Small intestine (tissue), 7 donors: ENCODE data around the gene PRKAG2. TPM values are rescaled to one million over a fixed set of nuclear protein-coding genes. Genes with fewer than 3 reads are reported as not detected.
"Not testable (repeated sequence)": the region's sequence is repeated elsewhere in the genome, so short reads cannot be mapped to it uniquely, and the experiment has no call there.

Experiments used
- DNase-seq, 2 donors: peaks; one replicate each; pipeline versions ENCODE4 v3.0.0 to v3.0.0-alpha.2; 2013
- FAIRE-seq: peaks from 2 replicates; lab custom pipeline; 2012; peaks lifted over from hg19 to GRCh38; lab: Jason Lieb, UNC
- H3K27ac ChIP-seq, 3 donors: one replicate each; pipeline ENCODE4 v1.5.1; 2013; ENCODE audit warnings: low read length in 2 of 3, mild to moderate bottlenecking in 2 of 3, control low read depth in 1 of 3, inconsistent platforms in 1 of 3, low read depth in 1 of 3, moderate library complexity in 1 of 3
- H3K27me3 ChIP-seq, 3 donors: one replicate each; pipeline ENCODE4 v1.6.1; 2013; ENCODE audit warnings: low read length in 3 of 3, inconsistent platforms in 1 of 3; ENCODE audit not compliant: control insufficient read depth in 3 of 3, insufficient read depth in 3 of 3
- H3K36me3 ChIP-seq, 3 donors: one replicate each; pipeline ENCODE4 v1.6.1; 2013; ENCODE audit warnings: low read length in 3 of 3, inconsistent platforms in 1 of 3, low read depth in 1 of 3, mild to moderate bottlenecking in 1 of 3, moderate library complexity in 1 of 3; ENCODE audit not compliant: control insufficient read depth in 3 of 3, insufficient read depth in 2 of 3
- H3K4me1 ChIP-seq, 3 donors: one replicate each; pipeline ENCODE4 v1.6.1; 2013; ENCODE audit warnings: low read length in 2 of 3, inconsistent platforms in 1 of 3, low read depth in 1 of 3, mild to moderate bottlenecking in 1 of 3, moderate library complexity in 1 of 3; ENCODE audit not compliant: control insufficient read depth in 3 of 3, insufficient read depth in 2 of 3
- H3K4me3 ChIP-seq, 3 donors: one replicate each; pipeline ENCODE4 v1.5.1; 2013; ENCODE audit warnings: low read length in 3 of 3, control low read depth in 1 of 3, inconsistent platforms in 1 of 3, low read depth in 1 of 3, mild to moderate bottlenecking in 1 of 3, moderate library complexity in 1 of 3
- H3K9me3 ChIP-seq, 2 donors: one replicate each; pipeline ENCODE4 v1.6.1; 2013; ENCODE audit warnings: low read depth in 1 of 2, low read length in 1 of 2; ENCODE audit not compliant: control insufficient read depth in 2 of 2, insufficient read depth in 1 of 2
- WGBS, 3 donors: extraction: QIAGEN DNeasy Blood & Tissue Kit; methylation state at CpG; one replicate each; pipeline ENCODE4 v1.1.7; 2013; 5-methylcytosine and 5-hydroxymethylcytosine counted together
- polyA plus RNA-seq, 4 donors: library from polyadenylated mRNA; stranded (reverse) in 3 of 4; unstranded in 1 of 4; fragments of 200-250 nt in 3 of 4; fragments of 120-200 nt in 1 of 4; gene quantifications; one replicate each; pipeline versions ENCODE4 v1.2.1 to v1.2.3, GENCODE V29; 2013
- donor health status: healthy with polysubstance abuse.
- donor health status: control.
- donor health status: control.
- donor health status: Bipolar disorder and iron deficiency.
- donor health status: healthy.

Gene PRKAG2
- polyA plus RNA-seq, 4 donors = 26.3 to 57.9 (median 49.4) TPM

- no peaks in the 10 kb centered on the region for H3K36me3 ChIP-seq
- no peaks in the 10 kb centered on the region for H3K27me3 ChIP-seq
- DNase-seq (peak; percentile 42 to 74), FAIRE-seq (no peak)
- WGBS, 3 donors = 9 to 13% (median 12%) methylated on average over 53 to 55 of the region's 55 CpGs
- H3K4me1 ChIP-seq = peaks cover 0 to 17% (median 9%) of the 10 kb centered on the region in 3 donors
- no peaks in the 10 kb centered on the region for H3K9me3 ChIP-seq
- peak overlapping the region; percentile 28 to 93 (median 93) for H3K27ac ChIP-seq
- peak overlapping the region in 2 of 3 donors; percentile 54 to 68 for H3K4me3 ChIP-seq
These were observed 356.3 kb downstream of the PRKAG2 start for GRCh38 chr7:151520419-151521261.

- H3K36me3 ChIP-seq = no peaks in the 10 kb centered on the region
- H3K27me3 ChIP-seq = no peaks in the 10 kb centered on the region
- DNase-seq (peak; percentile 99 to 100), FAIRE-seq (no peak)
- WGBS, 3 donors = 0% methylated on average over 54 to 58 of the region's 66 CpGs
- H3K4me1 ChIP-seq = peaks cover 0 to 17% (median 9%) of the 10 kb centered on the region in 3 donors
- peak within 1 kb of the TSS; percentile 68 to 92 (median 84) for H3K4me3 ChIP-seq
- peak within 1 kb of the TSS; percentile 97 to 99 (median 99) for H3K27ac ChIP-seq
- no peaks in the 10 kb centered on the region for H3K9me3 ChIP-seq
These were observed 357.0 kb downstream of the PRKAG2 start, which contains the start of gene RHEB for GRCh38 chr7:151519765-151520418. RHEB (minus strand) TSS chr7:151519895; CDS start chr7:151519511, 384 bp downstream.

GRCh38 chr7:151518947-151519764 is 357.8 kb downstream of the PRKAG2 start:
- peak overlapping the region; percentile 97 to 99 (median 99) for H3K27ac ChIP-seq
- H3K27me3 ChIP-seq, H3K36me3 ChIP-seq, FAIRE-seq, H3K9me3 ChIP-seq: not testable (repeated sequence)
- H3K4me1 ChIP-seq = peaks cover 0 to 16% (median 9%) of the 10 kb centered on the region in 3 donors
- WGBS, 3 donors = 1% methylated on average over 31 to 115 of the region's 118 CpGs
- peak overlapping the region; percentile 68 to 92 (median 84) for H3K4me3 ChIP-seq
- peak; percentile 39 to 77 for DNase-seq

- H3K4me1 ChIP-seq = peaks cover 0 to 11% (median 9%) of the 10 kb centered on the region in 3 donors
- H3K9me3 ChIP-seq = peaks cover 0 to 3% of the 10 kb centered on the region in 2 donors
- FAIRE-seq (no peak), DNase-seq (peak; percentile 89 to 90)
- no peaks in the 10 kb centered on the region for H3K27me3 ChIP-seq
- no peaks in the 10 kb centered on the region for H3K36me3 ChIP-seq
- peak overlapping the region; percentile 97 to 99 (median 99) for H3K27ac ChIP-seq
- peak overlapping the region; percentile 68 to 92 (median 84) for H3K4me3 ChIP-seq
- WGBS, 3 donors = 0 to 1% (median 1%) methylated on average over 36 of the region's 36 CpGs
These were observed 358.6 kb downstream of the PRKAG2 start for GRCh38 chr7:151518105-151518946.

- no peak for FAIRE-seq
- 58 to 71% (median 68%) methylated on average over 7 of the region's 7 CpGs for WGBS, 3 donors
- H3K4me3 ChIP-seq = peak overlapping the region; percentile 68 to 92 (median 84)
- H3K9me3 ChIP-seq = peaks cover 0 to 3% of the 10 kb centered on the region in 2 donors
- DNase-seq = no peak
- no peaks in the 10 kb centered on the region for H3K36me3 ChIP-seq
- no peaks in the 10 kb centered on the region for H3K27me3 ChIP-seq
- H3K4me1 ChIP-seq = peaks cover under 1 to 11% (median 9%) of the 10 kb centered on the region in 3 donors
- peak overlapping the region; percentile 77 to 99 (median 97) for H3K27ac ChIP-seq
These were observed 359.3 kb downstream of the PRKAG2 start for GRCh38 chr7:151517601-151518104.

GRCh38 chr7:151515276-151515565 is 361.7 kb downstream of the PRKAG2 start:
- H3K36me3 ChIP-seq = no peaks in the 10 kb centered on the region
- DNase-seq (no peak), FAIRE-seq (no peak)
- no peak overlapping the region for H3K27ac ChIP-seq
- H3K27me3 ChIP-seq = no peaks in the 10 kb centered on the region
- peaks cover 0 to 3% of the 10 kb centered on the region in 2 donors for H3K9me3 ChIP-seq
- H3K4me3 ChIP-seq = no peak overlapping the region
- peaks cover 3 to 12% (median 6%) of the 10 kb centered on the region in 3 donors for H3K4me1 ChIP-seq

- Histone ChIP-seq H3K36me3 (no peaks in the 10 kb centered on the region), H3K4me1 (peaks cover 3 to 12% (median 6%) of the 10 kb centered on the region in 3 donors), H3K27me3 (no peaks in the 10 kb centered on the region), H3K9me3 (peaks cover 0 to 3% of the 10 kb centered on the region in 2 donors), H3K4me3 (no peak overlapping the region), H3K27ac (no peak overlapping the region)
- no peak for DNase-seq
- no peak for FAIRE-seq
- WGBS, 3 donors = 82 to 93% (median 89%) methylated on average over 6 of the region's 6 CpGs
These were observed 362.2 kb downstream of the PRKAG2 start for GRCh38 chr7:151514461-151515275.
